GM21619 (cell line): Measurements from ENCODE around the gene HLA-DQB2.
"Not testable (repeated sequence)": the region's sequence is repeated elsewhere in the genome, so short reads cannot be mapped to it uniquely, and the experiment has no call there.

ENCODE experiments used
- ATAC-seq: cut with Tn5 transposase; IDR thresholded peaks from one replicate; pipeline ENCODE4 v1.9.1; 2021; ENCODE audit not compliant: unreplicated experiment

The HLA-DQB2 gene

GRCh38 chr6:32752580-32752979 is 10.8 kb downstream of the HLA-DQB2 start:
- no peak for ATAC-seq

- ATAC-seq, result not testable (repeated sequence)
Measured at GRCh38 chr6:32745649-32746048, 17.7 kb downstream of the HLA-DQB2 start.

GRCh38 chr6:32744776-32745175 is 18.6 kb downstream of the HLA-DQB2 start:
- ATAC-seq, result no peak

- ATAC-seq, result no peak
Measured at GRCh38 chr6:32742374-32742773, 21.0 kb downstream of the HLA-DQB2 start.

GRCh38 chr6:32741031-32741960 is 22.0 kb downstream of the HLA-DQB2 start, which contains the start of gene HLA-DQA2:
Gene HLA-DQA2 (plus strand): TSS chr6:32741391. CDS start chr6:32741444, 53 bp downstream.
- no peak for ATAC-seq

GRCh38 chr6:32738126-32738525 is 25.2 kb downstream of the HLA-DQB2 start:
- no peak for ATAC-seq

GRCh38 chr6:32718879-32719278 is 44.5 kb downstream of the HLA-DQB2 start:
- ATAC-seq, result no peak

GRCh38 chr6:32716396-32716795 is 46.9 kb downstream of the HLA-DQB2 start:
- ATAC-seq, result no peak

- no peak for ATAC-seq
Measured at GRCh38 chr6:32713241-32713640, 50.1 kb downstream of the HLA-DQB2 start.

- no peak for ATAC-seq
Measured at GRCh38 chr6:32709625-32710024, 53.7 kb downstream of the HLA-DQB2 start.
